Measurements from ENCODE around the gene ARHGEF3. TPM values are rescaled to one million over a fixed set of nuclear protein-coding genes. Genes with fewer than 3 reads are reported as not detected.
"Not testable (repeated sequence)": the region's sequence is repeated elsewhere in the genome, so short reads cannot be mapped to it uniquely, and the experiment has no call there.

The ARHGEF3 gene
- total RNA-seq, 4 donors from 2014 or later: 9.0 to 14.7 (median 11.7) TPM

- Histone ChIP-seq H3K36me3 (no peaks in the 10 kb centered on the region), H3K27ac (replicated peaks in 1 of 4) (no peak overlapping the region), H3K4me3 (no peak overlapping the region), H3K4me1 (peaks cover 3 to 8% (median 7%) of the 10 kb centered on the region in 4 donors), H3K9me3 (no peaks in the 10 kb centered on the region), H3K27me3 (peaks cover 0 to 5% (median 0%) of the 10 kb centered on the region in 4 donors)
- DNase-seq (ENCODE audit: extremely low spot score): no peak
- no peak for TF ChIP-seq POLR2A (IDR thresholded peaks at IDR 0.05; ENCODE audit: low read depth)
- TF ChIP-seq, protein P1, sequence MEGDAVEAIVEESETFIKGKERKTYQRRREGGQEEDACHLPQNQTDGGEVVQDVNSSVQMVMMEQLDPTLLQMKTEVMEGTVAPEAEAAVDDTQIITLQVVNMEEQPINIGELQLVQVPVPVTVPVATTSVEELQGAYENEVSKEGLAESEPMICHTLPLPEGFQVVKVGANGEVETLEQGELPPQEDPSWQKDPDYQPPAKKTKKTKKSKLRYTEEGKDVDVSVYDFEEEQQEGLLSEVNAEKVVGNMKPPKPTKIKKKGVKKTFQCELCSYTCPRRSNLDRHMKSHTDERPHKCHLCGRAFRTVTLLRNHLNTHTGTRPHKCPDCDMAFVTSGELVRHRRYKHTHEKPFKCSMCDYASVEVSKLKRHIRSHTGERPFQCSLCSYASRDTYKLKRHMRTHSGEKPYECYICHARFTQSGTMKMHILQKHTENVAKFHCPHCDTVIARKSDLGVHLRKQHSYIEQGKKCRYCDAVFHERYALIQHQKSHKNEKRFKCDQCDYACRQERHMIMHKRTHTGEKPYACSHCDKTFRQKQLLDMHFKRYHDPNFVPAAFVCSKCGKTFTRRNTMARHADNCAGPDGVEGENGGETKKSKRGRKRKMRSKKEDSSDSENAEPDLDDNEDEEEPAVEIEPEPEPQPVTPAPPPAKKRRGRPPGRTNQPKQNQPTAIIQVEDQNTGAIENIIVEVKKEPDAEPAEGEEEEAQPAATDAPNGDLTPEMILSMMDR (IDR thresholded peaks at IDR 0.05): no peak
- intact Hi-C loops (cut with DNase I): loop anchor here (10.0 kb wide), 1 partner anchor 395 kb away; no protein-coding TSS in a partner anchor
- WGBS: 71% methylated on average over 4 of the region's 4 CpGs
Observed at GRCh38 chr3:56700151-56700550, 101.6 kb downstream of the ARHGEF3 start.

DNA sequence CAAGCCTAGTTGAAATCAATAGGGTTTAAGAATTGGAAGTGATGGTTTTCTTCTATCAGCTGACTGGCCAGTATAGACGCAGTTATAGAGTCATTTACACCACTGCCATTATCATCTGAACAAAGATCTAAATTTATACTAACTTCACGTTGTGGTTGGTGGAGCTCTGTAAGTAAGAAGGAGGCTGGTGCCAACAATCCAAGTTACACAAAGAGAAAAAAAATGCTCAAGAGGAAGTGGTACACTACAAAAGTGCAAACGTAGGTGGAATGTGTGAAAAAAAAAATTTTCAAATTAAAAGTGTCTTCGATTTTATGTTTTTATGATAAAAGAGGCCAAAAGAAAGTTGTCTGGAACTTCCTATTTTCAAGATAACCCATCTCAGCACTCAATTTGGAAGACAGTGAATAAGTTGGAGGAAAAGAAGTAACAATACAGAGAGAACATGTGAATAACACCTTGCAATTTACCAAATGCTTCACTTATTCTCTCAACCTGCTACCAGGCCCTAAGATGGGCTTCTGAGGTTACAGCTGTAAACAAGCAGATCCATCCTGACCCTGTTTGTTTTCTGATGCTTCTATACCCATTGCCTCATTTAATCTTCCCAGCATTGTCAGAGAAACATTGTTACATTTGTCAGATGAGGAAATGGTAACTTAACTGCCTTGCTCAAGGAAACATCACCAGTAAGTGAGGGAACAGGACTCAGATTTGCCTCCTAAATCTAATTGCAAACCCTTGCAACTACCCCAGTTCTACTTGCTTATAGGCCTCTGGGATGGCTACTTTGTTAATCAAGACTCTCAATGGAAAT lies 106.7 kb downstream of the ARHGEF3 start:
- no peak overlapping the region for H3K27ac ChIP-seq (replicated peaks in 1 of 4)
- DNase-seq (ENCODE audit: extremely low spot score): no peak
- TF ChIP-seq, protein P1 (IDR thresholded peaks at IDR 0.05): no peak
- TF ChIP-seq POLR2AphosphoS5 (IDR thresholded peaks at IDR 0.05) (no peak), POLR2A (IDR thresholded peaks at IDR 0.05; ENCODE audit: low read depth) (no peak), EP300 (IDR thresholded peaks at IDR 0.05) (no peak)
- peaks cover 0 to 5% (median 0%) of the 10 kb centered on the region in 4 donors for H3K27me3 ChIP-seq
- intact Hi-C loops (cut with DNase I): no loop called here
- H3K36me3 ChIP-seq: no peaks in the 10 kb centered on the region
- H3K4me3 ChIP-seq: no peak overlapping the region
- no peaks in the 10 kb centered on the region for H3K9me3 ChIP-seq
- WGBS: 66% methylated on average over 4 of the region's 4 CpGs
- no peaks in the 10 kb centered on the region for H3K4me1 ChIP-seq

- H3K27ac ChIP-seq (replicated peaks in 1 of 4): no peak overlapping the region
- intact Hi-C loops (cut with DNase I): no loop called here
- no peaks in the 10 kb centered on the region for H3K27me3 ChIP-seq
- H3K4me1 ChIP-seq: no peaks in the 10 kb centered on the region
- 72% methylated on average over 3 of the region's 3 CpGs for WGBS
- no peak overlapping the region for H3K4me3 ChIP-seq
- no peaks in the 10 kb centered on the region for H3K9me3 ChIP-seq
- no peaks in the 10 kb centered on the region for H3K36me3 ChIP-seq
- no peak for TF ChIP-seq POLR2A (IDR thresholded peaks at IDR 0.05; ENCODE audit: low read depth)
- peak in 1 of 2 donors; percentile 38 for TF ChIP-seq POLR2AphosphoS5 (IDR thresholded peaks at IDR 0.05)
- DNase-seq (ENCODE audit: extremely low spot score): no peak
Observed at GRCh38 chr3:56693750-56694149, 108.0 kb downstream of the ARHGEF3 start.

GRCh38 chr3:56692520-56693433 lies 109.0 kb downstream of the ARHGEF3 start:
- H3K27ac ChIP-seq (replicated peaks in 1 of 4); H3K36me3 ChIP-seq; H3K4me1 ChIP-seq; DNase-seq (ENCODE audit: extremely low spot score); H3K27me3 ChIP-seq; intact Hi-C loops (cut with DNase I); H3K9me3 ChIP-seq; H3K4me3 ChIP-seq: not testable (repeated sequence)
- 93% methylated on average over 10 of the region's 15 CpGs for WGBS

GRCh38 chr3:56692001-56692365 lies 109.8 kb downstream of the ARHGEF3 start:
- H3K27ac ChIP-seq (replicated peaks in 1 of 4); intact Hi-C loops (cut with DNase I); H3K4me1 ChIP-seq; H3K4me3 ChIP-seq; H3K27me3 ChIP-seq; DNase-seq (ENCODE audit: extremely low spot score); H3K36me3 ChIP-seq; H3K9me3 ChIP-seq: not testable (repeated sequence)
- whole genome bisulfite sequencing: 60% methylated on average over 2 of the region's 21 CpGs
